RWPE1 (cell line): ENCODE measurements around the gene ISG20.

Experiments
- CTCF ChIA-PET: fragments of 350-600 bp; sonication (Branson Sonifier 250); formaldehyde crosslinking; extraction: SDS; loops from one replicate; lab custom pipeline; 2021; lab: Yijun Ruan, JAX
- POLR2A ChIA-PET: fragments of 400-600 bp; formaldehyde crosslinking; extraction: SDS; loops from one replicate; lab custom pipeline; 2020; ENCODE audit warnings: antibody characterized with exemption; ENCODE audit not compliant: low non-redundant PET; lab: Yijun Ruan, JAX
- DNase-seq: peaks from one replicate; pipeline ENCODE4 v3.0.0; 2012; ENCODE audit warnings: low spot score
- H3K27ac ChIP-seq: fragments of 450-650 bp; 2 replicates; pipeline ENCODE4 v1.5.1; 2017
- CTCF ChIP-seq: fragments of 450-650 bp; conservative IDR thresholded peaks from 2 replicates; pipeline ENCODE4 v1.5.1; 2017; ENCODE audit warnings: low read depth, mild to moderate bottlenecking

Gene ISG20

GRCh38 chr15:88695691-88696251 lies 57.0 kb downstream of the ISG20 start:
- ChIA-PET CTCF (no interaction called here), POLR2A (no interaction called here)

GRCh38 chr15:88696254-88696653 lies 57.4 kb downstream of the ISG20 start:
- no peak overlapping the region for H3K27ac ChIP-seq
- no peak for DNase-seq
- ChIA-PET POLR2A (no interaction called here), CTCF (no interaction called here)
- no peak for TF ChIP-seq CTCF

More at GRCh38 chr15:88695691-88696251, 57.0 kb downstream of the ISG20 start:
- H3K27ac ChIP-seq = no peak overlapping the region
- no peak for TF ChIP-seq CTCF
- DNase-seq = no peak

- TF ChIP-seq CTCF = no peak
- CTCF ChIA-PET = interaction anchor here (0.8 kb wide), 1 partner anchor 40 kb away, joined by 3 read pairs; no protein-coding TSS in a partner anchor
- DNase-seq = no peak
- no peak overlapping the region for H3K27ac ChIP-seq
- POLR2A ChIA-PET = no interaction called here
Measured at GRCh38 chr15:88697276-88697675, 58.5 kb downstream of the ISG20 start.

- ChIA-PET POLR2A (no interaction called here), CTCF (no interaction called here)
- H3K27ac ChIP-seq = no peak overlapping the region
- DNase-seq = no peak
- no peak for TF ChIP-seq CTCF
Measured at GRCh38 chr15:88699861-88700260, 61.0 kb downstream of the ISG20 start.

GRCh38 chr15:88700716-88701115 lies 61.9 kb downstream of the ISG20 start:
- DNase-seq = no peak
- TF ChIP-seq CTCF = no peak

GRCh38 chr15:88701561-88702095 lies 62.8 kb downstream of the ISG20 start:
- POLR2A ChIA-PET = no interaction called here
- DNase-seq = peak; percentile 16
- TF ChIP-seq CTCF = no peak
- H3K27ac ChIP-seq = no peak overlapping the region
- CTCF ChIA-PET = interaction anchor here (0.7 to 4.1 kb wide), 4 partner anchors 28 to 226 kb away, joined by 3 to 17 read pairs (median 4); no protein-coding TSS in a partner anchor

More at GRCh38 chr15:88700716-88701115, 61.9 kb downstream of the ISG20 start:
- CTCF ChIA-PET = interaction anchor here (0.7 to 4.1 kb wide), 3 partner anchors 43 to 141 kb away, joined by 3 to 17 read pairs (median 4); no protein-coding TSS in a partner anchor
- H3K27ac ChIP-seq = no peak overlapping the region
- POLR2A ChIA-PET = no interaction called here
